Calu3 (cell line): ENCODE data around the gene MYH15. TPM values are rescaled to one million over a fixed set of nuclear protein-coding genes. Genes with fewer than 3 reads are reported as not detected.

Source experiments
- BruUV-seq: library from RNA; stranded (reverse); fragments of 400-500 nt; replicated peaks from 2 replicates; lab custom pipeline; 2021; lab: Mats Ljungman, UMichigan
- CTCF ChIA-PET: fragments of 300-600 bp; sonication (Branson Sonifier 250); formaldehyde crosslinking; loops from one replicate; lab custom pipeline; 2022; ENCODE audit warnings: antibody characterized with exemption; lab: Charles Lee
- DNase-seq: peaks from one replicate; pipeline ENCODE4 v3.0.0; 2022
- H3K27ac Mint-ChIP-seq: one replicate; pipeline ENCODE4 v1.8.0; 2022; ENCODE audit warnings: mixed read lengths; ENCODE audit not compliant: unreplicated experiment
- H3K27me3 Mint-ChIP-seq: one replicate; pipeline ENCODE4 v1.8.0; 2022; ENCODE audit warnings: mixed read lengths; ENCODE audit not compliant: unreplicated experiment
- H3K36me3 Mint-ChIP-seq: one replicate; pipeline ENCODE4 v1.8.0; 2022; ENCODE audit warnings: mild to moderate bottlenecking, moderate library complexity, mixed read lengths; ENCODE audit not compliant: insufficient read depth, unreplicated experiment
- H3K4me1 Mint-ChIP-seq: one replicate; pipeline ENCODE4 v1.8.0; 2022; ENCODE audit warnings: mild to moderate bottlenecking, low read depth, mixed read lengths; ENCODE audit not compliant: unreplicated experiment
- H3K4me3 Mint-ChIP-seq: one replicate; pipeline ENCODE4 v1.8.0; 2022; ENCODE audit warnings: mild to moderate bottlenecking, low read depth, moderate library complexity, mixed read lengths; ENCODE audit not compliant: unreplicated experiment
- H3K9me3 Mint-ChIP-seq: one replicate; pipeline ENCODE4 v1.8.0; 2022; ENCODE audit warnings: low read depth, mixed read lengths; ENCODE audit not compliant: unreplicated experiment
- intact Hi-C: fragments of 100-400 bp; cut with micrococcal nuclease; formaldehyde crosslinking; loops from one replicate; pipeline ENCODE4 v1.10.0; 2022; ENCODE audit not compliant: unreplicated experiment
- total RNA-seq: library from RNA; stranded (reverse); gene quantifications from 2 replicates; pipeline ENCODE4 v1.2.3, GENCODE V29; 2022
- TF ChIP-seq, protein P1 (sequence below): fragments of 200-600 bp; IDR thresholded peaks from one replicate; pipeline ENCODE4 v1.8.0; 2022; ENCODE audit warnings: antibody characterized with exemption; ENCODE audit not compliant: unreplicated experiment

Gene MYH15
- total RNA-seq, 1 experiment from 2014 or later, result 0.35 TPM

DNA sequence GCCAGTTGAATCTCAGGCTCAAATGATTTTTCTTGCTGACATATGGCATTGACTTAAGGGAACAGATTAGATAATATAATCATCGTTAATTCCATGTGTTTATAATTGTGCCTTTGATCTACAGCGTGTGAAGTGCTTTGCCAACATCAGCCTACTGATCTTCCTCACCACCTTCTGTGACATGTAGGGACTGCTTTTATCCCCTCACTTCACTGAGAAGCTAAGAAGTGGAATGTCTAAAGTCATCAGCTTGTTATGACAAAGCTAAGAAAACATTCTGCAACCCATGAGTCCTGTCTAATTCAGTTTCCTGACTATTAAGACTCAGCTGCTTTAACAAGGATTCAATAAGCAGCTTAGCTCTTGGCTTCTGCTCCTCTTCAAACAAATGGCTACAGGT, 106.0 kb downstream of the MYH15 start:
- CTCF ChIA-PET, result interaction anchor here (0.5 to 0.6 kb wide), 2 partner anchors 176 to 335 kb away, joined by 3 to 5 read pairs; no protein-coding TSS in a partner anchor
- no TSS peak for BruUV-seq
- H3K4me1 Mint-ChIP-seq, result peaks cover 5% of the 10 kb centered on the region
- H3K27ac Mint-ChIP-seq, result no peak overlapping the region
- TF ChIP-seq, protein P1, sequence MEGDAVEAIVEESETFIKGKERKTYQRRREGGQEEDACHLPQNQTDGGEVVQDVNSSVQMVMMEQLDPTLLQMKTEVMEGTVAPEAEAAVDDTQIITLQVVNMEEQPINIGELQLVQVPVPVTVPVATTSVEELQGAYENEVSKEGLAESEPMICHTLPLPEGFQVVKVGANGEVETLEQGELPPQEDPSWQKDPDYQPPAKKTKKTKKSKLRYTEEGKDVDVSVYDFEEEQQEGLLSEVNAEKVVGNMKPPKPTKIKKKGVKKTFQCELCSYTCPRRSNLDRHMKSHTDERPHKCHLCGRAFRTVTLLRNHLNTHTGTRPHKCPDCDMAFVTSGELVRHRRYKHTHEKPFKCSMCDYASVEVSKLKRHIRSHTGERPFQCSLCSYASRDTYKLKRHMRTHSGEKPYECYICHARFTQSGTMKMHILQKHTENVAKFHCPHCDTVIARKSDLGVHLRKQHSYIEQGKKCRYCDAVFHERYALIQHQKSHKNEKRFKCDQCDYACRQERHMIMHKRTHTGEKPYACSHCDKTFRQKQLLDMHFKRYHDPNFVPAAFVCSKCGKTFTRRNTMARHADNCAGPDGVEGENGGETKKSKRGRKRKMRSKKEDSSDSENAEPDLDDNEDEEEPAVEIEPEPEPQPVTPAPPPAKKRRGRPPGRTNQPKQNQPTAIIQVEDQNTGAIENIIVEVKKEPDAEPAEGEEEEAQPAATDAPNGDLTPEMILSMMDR, result no peak
- H3K36me3 Mint-ChIP-seq, result no peaks in the 10 kb centered on the region
- DNase-seq, result no peak
- no peak overlapping the region for H3K4me3 Mint-ChIP-seq
- intact Hi-C loops, result loop anchor here (10.0 kb wide), 2 partner anchors 180 to 470 kb away; partner anchors contain the start of gene IFT57
- no peaks in the 10 kb centered on the region for H3K27me3 Mint-ChIP-seq
- H3K9me3 Mint-ChIP-seq, result peaks cover 3% of the 10 kb centered on the region

DNA sequence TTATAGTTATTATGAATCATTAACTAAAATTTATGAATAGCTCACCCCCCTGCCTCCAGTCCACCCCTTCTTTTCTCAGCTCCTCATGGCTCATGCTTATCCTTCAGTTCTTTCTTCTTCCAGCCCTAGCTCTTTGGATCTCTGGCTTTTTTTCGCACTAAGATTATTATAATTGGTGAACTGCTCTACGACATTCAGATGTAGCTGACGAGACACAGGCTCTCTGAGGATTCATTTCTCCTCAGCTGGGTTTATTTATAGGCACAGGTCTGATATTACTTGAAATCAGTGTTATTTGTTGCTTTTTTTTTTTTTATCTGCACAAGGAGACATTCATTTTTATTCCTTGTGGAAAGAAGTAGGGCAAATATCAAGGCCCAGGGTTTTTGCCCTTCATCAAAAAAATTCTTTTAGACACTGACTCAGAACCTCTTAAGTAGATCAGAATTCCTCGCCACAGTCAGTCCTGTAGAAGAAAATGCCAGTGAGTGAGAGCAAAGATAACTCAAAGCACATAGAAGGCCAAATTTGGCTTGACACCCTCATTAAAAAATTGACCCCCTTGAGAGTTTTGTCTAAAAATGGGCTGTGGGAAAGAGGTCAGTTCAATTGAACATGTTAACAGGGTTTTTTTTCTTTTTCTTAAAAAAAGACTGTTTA, 106.6 kb downstream of the MYH15 start:
- Mint-ChIP-seq H3K36me3 (no peaks in the 10 kb centered on the region), H3K27me3 (no peaks in the 10 kb centered on the region), H3K9me3 (peaks cover 3% of the 10 kb centered on the region), H3K4me1 (peaks cover 5% of the 10 kb centered on the region), H3K27ac (no peak overlapping the region), H3K4me3 (no peak overlapping the region)
- intact Hi-C loops, result loop anchor here (10.0 kb wide), 2 partner anchors 179 to 469 kb away; partner anchors contain the start of gene IFT57
- no TSS peak for BruUV-seq
- DNase-seq, result no peak
- TF ChIP-seq, protein P1, result no peak
- CTCF ChIA-PET, result interaction anchor here (0.5 kb wide), 1 partner anchor 175 kb away, joined by 5 read pairs; no protein-coding TSS in a partner anchor

DNA sequence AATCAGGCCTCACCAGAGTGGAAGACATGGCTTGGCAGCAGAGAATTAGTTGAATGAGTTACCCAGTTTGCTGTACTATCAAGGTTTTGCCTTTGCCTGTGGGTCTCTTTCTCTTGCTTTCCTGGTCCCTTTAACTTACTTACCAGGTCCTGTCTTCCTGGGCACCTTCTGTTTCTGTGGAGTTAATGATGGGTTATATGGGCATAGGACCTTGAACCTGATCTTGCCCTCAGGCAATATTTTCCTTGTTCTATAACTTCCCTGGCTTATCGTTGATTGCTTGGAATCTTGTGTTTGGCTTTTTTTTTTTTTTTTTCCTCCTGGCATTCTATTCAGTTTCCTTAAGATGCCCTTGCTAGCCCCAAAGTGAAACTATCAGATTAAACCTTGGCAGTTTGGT, 107.2 kb downstream of the MYH15 start:
- Mint-ChIP-seq H3K27me3 (no peaks in the 10 kb centered on the region), H3K4me3 (no peak overlapping the region), H3K9me3 (peaks cover 3% of the 10 kb centered on the region), H3K27ac (no peak overlapping the region), H3K4me1 (peaks cover 5% of the 10 kb centered on the region), H3K36me3 (no peaks in the 10 kb centered on the region)
- intact Hi-C loops, result loop anchor here (10.0 kb wide), 2 partner anchors 178 to 468 kb away; partner anchors contain the start of gene IFT57
- CTCF ChIA-PET, result no interaction called here
- TF ChIP-seq, protein P1, result no peak
- BruUV-seq, result no TSS peak
- DNase-seq, result no peak

DNA sequence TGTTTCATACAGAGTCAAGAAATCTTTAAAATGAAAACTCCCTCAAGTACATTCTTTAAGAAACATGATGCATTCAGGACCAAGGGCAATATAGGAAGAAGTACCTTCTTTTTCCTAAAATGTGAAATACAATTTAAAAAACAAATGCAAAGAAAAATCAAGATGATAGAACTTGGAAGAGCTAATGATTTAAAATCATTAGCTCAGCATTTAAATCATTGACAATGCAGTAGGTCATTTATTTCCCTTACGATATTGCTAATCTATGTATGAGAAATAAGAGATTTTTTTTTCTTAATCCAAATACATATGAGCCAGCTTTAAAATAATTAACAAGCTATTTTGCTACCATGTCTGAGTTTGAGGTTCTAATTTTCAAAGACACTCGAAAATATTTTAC, 108.6 kb downstream of the MYH15 start:
- H3K9me3 Mint-ChIP-seq, result peaks cover 3% of the 10 kb centered on the region
- CTCF ChIA-PET, result no interaction called here
- BruUV-seq, result no TSS peak
- intact Hi-C loops, result loop anchor here (10.0 kb wide), 2 partner anchors 177 to 467 kb away; partner anchors contain the start of gene IFT57
- H3K36me3 Mint-ChIP-seq, result no peaks in the 10 kb centered on the region
- H3K27ac Mint-ChIP-seq, result no peak overlapping the region
- peaks cover 5% of the 10 kb centered on the region for H3K4me1 Mint-ChIP-seq
- TF ChIP-seq, protein P1, result no peak
- no peak overlapping the region for H3K4me3 Mint-ChIP-seq
- no peaks in the 10 kb centered on the region for H3K27me3 Mint-ChIP-seq
- DNase-seq, result no peak
